Mesodermal cell (in vitro differentiated cells): ENCODE measurements around the gene RPA3.

Experiments
- H3K27ac ChIP-seq: 2 replicates; pipeline ENCODE4 v1.7.0; 2013; ENCODE audit warnings: mild to moderate bottlenecking, low read depth, low read length, moderate library complexity; ENCODE audit not compliant: severe bottlenecking
- H3K36me3 ChIP-seq: 2 replicates; pipeline ENCODE4 v1.7.1; 2013; ENCODE audit warnings: mild to moderate bottlenecking, low read length, moderate library complexity; ENCODE audit not compliant: control insufficient read depth, insufficient read depth
- H3K4me1 ChIP-seq: one replicate; pipeline ENCODE4 v1.7.1; 2013; ENCODE audit warnings: mild to moderate bottlenecking, low read length; ENCODE audit not compliant: insufficient read depth, control insufficient read depth, poor library complexity, severe bottlenecking
- H3K4me3 ChIP-seq: 2 replicates; pipeline ENCODE4 v1.7.0; 2013; ENCODE audit warnings: low read length, control low read depth, mild to moderate bottlenecking; ENCODE audit not compliant: insufficient read depth, poor library complexity, severe bottlenecking; ENCODE audit errors: extremely low read depth
- H3K9me3 ChIP-seq: 2 replicates; pipeline ENCODE4 v1.7.1; 2013; ENCODE audit warnings: mild to moderate bottlenecking, low read length, moderate library complexity; ENCODE audit not compliant: control insufficient read depth
- WGBS, 2 experiments: methylation state at CpG; one replicate each; pipeline ENCODE4 v1.1.5; 2013; ENCODE audit warnings: missing lambda C conversion rate in 2 of 2; ENCODE audit not compliant: insufficient coverage in 2 of 2; 5-methylcytosine and 5-hydroxymethylcytosine counted together

The RPA3 gene

GRCh38 chr7:7746458-7746857 is 28.1 kb upstream of the RPA3 start:
- H3K4me3 ChIP-seq = no peak overlapping the region
- no peaks in the 10 kb centered on the region for H3K4me1 ChIP-seq
- 73 to 100% methylated on average over 2 of the region's 4 CpGs for WGBS, 2 experiments
- no peak overlapping the region for H3K27ac ChIP-seq
- H3K36me3 ChIP-seq = no peaks in the 10 kb centered on the region
- no peaks in the 10 kb centered on the region for H3K9me3 ChIP-seq

- Histone ChIP-seq H3K36me3 (no peaks in the 10 kb centered on the region), H3K4me1 (no peaks in the 10 kb centered on the region), H3K9me3 (no peaks in the 10 kb centered on the region), H3K27ac (no peak overlapping the region), H3K4me3 (no peak overlapping the region)
- WGBS, 2 experiments = 90 to 96% methylated on average over 3 to 4 of the region's 4 CpGs
Observed at GRCh38 chr7:7745966-7746365, 27.6 kb upstream of the RPA3 start.

GRCh38 chr7:7745258-7745657 is 26.9 kb upstream of the RPA3 start:
- Histone ChIP-seq H3K4me1 (no peaks in the 10 kb centered on the region), H3K4me3 (no peak overlapping the region), H3K9me3 (no peaks in the 10 kb centered on the region), H3K36me3 (no peaks in the 10 kb centered on the region), H3K27ac (no peak overlapping the region)
- WGBS, 2 experiments = 96 to 97% methylated on average over 3 to 4 of the region's 4 CpGs

GRCh38 chr7:7742223-7742622 is 23.8 kb upstream of the RPA3 start:
- 100% methylated on average over 1 to 4 of the region's 12 CpGs for WGBS, 2 experiments
- H3K4me3 ChIP-seq = no peak overlapping the region

GRCh38 chr7:7740037-7740355 is 21.6 kb upstream of the RPA3 start:
- H3K4me1 ChIP-seq = no peaks in the 10 kb centered on the region
- WGBS, 2 experiments = 100% methylated on average over 1 of the region's 2 CpGs; no CpG with 5 or more reads in 1 of the 2 experiments
- H3K27ac ChIP-seq = no peak overlapping the region
- no peak overlapping the region for H3K4me3 ChIP-seq
- no peaks in the 10 kb centered on the region for H3K36me3 ChIP-seq
- H3K9me3 ChIP-seq = no peaks in the 10 kb centered on the region

More at GRCh38 chr7:7742223-7742622, 23.8 kb upstream of the RPA3 start:
- Histone ChIP-seq H3K36me3 (no peaks in the 10 kb centered on the region), H3K4me1 (no peaks in the 10 kb centered on the region), H3K9me3 (no peaks in the 10 kb centered on the region), H3K27ac (no peak overlapping the region)

GRCh38 chr7:7739204-7740036 is 21.0 kb upstream of the RPA3 start:
- H3K4me1 ChIP-seq = no peaks in the 10 kb centered on the region
- H3K27ac ChIP-seq = no peak overlapping the region
- H3K4me3 ChIP-seq = no peak overlapping the region
- no peaks in the 10 kb centered on the region for H3K36me3 ChIP-seq
- 83 to 100% methylated on average over 1 to 2 of the region's 4 CpGs for WGBS, 2 experiments
- no peaks in the 10 kb centered on the region for H3K9me3 ChIP-seq

GRCh38 chr7:7738622-7739021 is 20.2 kb upstream of the RPA3 start:
- Histone ChIP-seq H3K9me3 (no peaks in the 10 kb centered on the region), H3K4me3 (no peak overlapping the region), H3K4me1 (no peaks in the 10 kb centered on the region), H3K27ac (no peak overlapping the region), H3K36me3 (no peaks in the 10 kb centered on the region)
- 94 to 96% methylated on average over 2 to 3 of the region's 3 CpGs for WGBS, 2 experiments

- no CpG with 5 or more reads among the region's 1 CpG for WGBS, 2 experiments
- Histone ChIP-seq H3K4me3 (no peak overlapping the region), H3K27ac (no peak overlapping the region), H3K36me3 (no peaks in the 10 kb centered on the region), H3K4me1 (no peaks in the 10 kb centered on the region), H3K9me3 (no peaks in the 10 kb centered on the region)
Observed at GRCh38 chr7:7738177-7738576, 19.8 kb upstream of the RPA3 start.

GRCh38 chr7:7737674-7738073 is 19.3 kb upstream of the RPA3 start:
- H3K36me3 ChIP-seq = no peaks in the 10 kb centered on the region
- H3K4me1 ChIP-seq = no peaks in the 10 kb centered on the region
- H3K9me3 ChIP-seq = no peaks in the 10 kb centered on the region
- H3K4me3 ChIP-seq = no peak overlapping the region
- H3K27ac ChIP-seq = no peak overlapping the region

- H3K27ac ChIP-seq = no peak overlapping the region
- no peaks in the 10 kb centered on the region for H3K36me3 ChIP-seq
- H3K9me3 ChIP-seq = no peaks in the 10 kb centered on the region
- peaks cover 2% of the 10 kb centered on the region for H3K4me1 ChIP-seq
- 25 to 50% methylated on average over 1 of the region's 2 CpGs for WGBS, 2 experiments
- H3K4me3 ChIP-seq = no peak overlapping the region
Observed at GRCh38 chr7:7736671-7737070, 18.3 kb upstream of the RPA3 start.

GRCh38 chr7:7732621-7733281 is 14.3 kb upstream of the RPA3 start:
- no peaks in the 10 kb centered on the region for H3K9me3 ChIP-seq
- H3K27ac ChIP-seq = no peak overlapping the region
- peaks cover 11% of the 10 kb centered on the region for H3K4me1 ChIP-seq
- 74 to 100% methylated on average over 2 of the region's 4 CpGs for WGBS, 2 experiments
- no peak overlapping the region for H3K4me3 ChIP-seq
- no peaks in the 10 kb centered on the region for H3K36me3 ChIP-seq
